SK-N-SH (cell line): ENCODE data around the gene SPA17. TPM values are rescaled to one million over a fixed set of nuclear protein-coding genes. Genes with fewer than 3 reads are reported as not detected.

Experiments used
- CTCF ChIA-PET: fragments of 300-600, 350-600 bp; formaldehyde crosslinking; extraction: SDS; loops from one replicate; lab custom pipeline; 2021; lab: Yijun Ruan, JAX
- POLR2A ChIA-PET: fragments of 350-600 bp; sonication (Branson Sonifier 250); formaldehyde crosslinking; extraction: SDS; loops from one replicate; lab custom pipeline; 2020; ENCODE audit warnings: antibody characterized with exemption, inconsistent platforms; lab: Yijun Ruan, JAX
- DNase-seq: peaks from one replicate; pipeline ENCODE4 v3.0.0; 2012
- H2AFZ ChIP-seq: fragments of 200-600 bp; sonication (generic); 2 replicates; pipeline ENCODE4 v1.8.1; 2016; ENCODE audit warnings: antibody characterized with exemption, mild to moderate bottlenecking, low read depth
- H3F3A ChIP-seq: fragments of 200-600 bp; sonication (generic); replicated peaks from 2 replicates; pipeline ENCODE3; 2016; ENCODE audit warnings: antibody characterized with exemption, mild to moderate bottlenecking; ENCODE audit not compliant: insufficient read depth
- H3K27ac ChIP-seq, 2 experiments: fragments of 200-500 bp in 1 of 2; fragments of 200-600 bp in 1 of 2; sonication (Bioruptor generic) in 1 of 2; sonication (generic), shearing (Covaris generic) in 1 of 2; 2 replicates each; pipeline versions ENCODE4 v1.5.1 to v1.6.1; 2014 to 2016; ENCODE audit warnings: low read depth in 2 of 2, inconsistent platforms in 1 of 2, low read length in 1 of 2, mild to moderate bottlenecking in 1 of 2, mixed read lengths in 1 of 2
- H3K27me3 ChIP-seq: fragments of 200-600 bp; sonication (generic), shearing (Covaris generic); 2 replicates; pipeline ENCODE4 v1.6.1; 2016; ENCODE audit warnings: mixed run types; ENCODE audit not compliant: insufficient read depth
- H3K36me3 ChIP-seq, 2 experiments: fragments of 200-500 bp in 1 of 2; fragments of 200-600 bp in 1 of 2; sonication (Bioruptor generic) in 1 of 2; sonication (generic) in 1 of 2; replicated peaks in 1 of 2; 2 replicates each; pipeline versions ENCODE3 to v1.5.1; 2014 to 2016; ENCODE audit warnings: low read length in 1 of 2, mild to moderate bottlenecking in 1 of 2; ENCODE audit not compliant: insufficient read depth in 2 of 2, control insufficient read depth in 1 of 2
- H3K4me1 ChIP-seq, 2 experiments: fragments of 200-500 bp in 1 of 2; fragments of 200-600 bp in 1 of 2; sonication (Bioruptor generic) in 1 of 2; sonication (generic), shearing (Covaris generic) in 1 of 2; 2 replicates each; pipeline versions ENCODE4 v1.5.1 to v1.6.1; 2014 to 2016; ENCODE audit warnings: low read depth in 1 of 2, low read length in 1 of 2, mixed run types in 1 of 2; ENCODE audit not compliant: insufficient read depth in 2 of 2, control insufficient read depth in 1 of 2
- H3K4me2 ChIP-seq: fragments of 200-600 bp; sonication (generic), shearing (Covaris generic); 2 replicates; pipeline ENCODE4 v1.6.1; 2017; ENCODE audit warnings: mixed run types
- H3K4me3 ChIP-seq, 2 experiments: fragments of 200-500 bp in 1 of 2; fragments of 200-600 bp in 1 of 2; sonication (Bioruptor generic) in 1 of 2; sonication (generic), shearing (Covaris generic) in 1 of 2; 2 replicates each; pipeline versions ENCODE4 v1.5.1 to v1.8.1; 2014 to 2016; ENCODE audit warnings: low read depth in 2 of 2, inconsistent platforms in 1 of 2, low read length in 1 of 2, mild to moderate bottlenecking in 1 of 2, mixed read lengths in 1 of 2, moderate library complexity in 1 of 2
- H3K79me2 ChIP-seq: fragments of 200-600 bp; sonication (generic); 2 replicates; pipeline ENCODE4 v1.8.1; 2017; ENCODE audit warnings: mild to moderate bottlenecking; ENCODE audit not compliant: insufficient read depth
- H3K9ac ChIP-seq: fragments of 200-600 bp; sonication (generic); 2 replicates; pipeline ENCODE4 v1.6.1; 2017; ENCODE audit warnings: mixed run types
- H3K9me2 ChIP-seq: fragments of 200-600 bp; sonication (generic); 2 replicates; pipeline ENCODE4 v1.6.1; 2017; ENCODE audit warnings: mixed run types
- H3K9me3 ChIP-seq: fragments of 200-600 bp; sonication (generic); 2 replicates; pipeline ENCODE4 v1.6.1; 2017; ENCODE audit warnings: mixed run types, mild to moderate bottlenecking, moderate library complexity
- H4K20me1 ChIP-seq: fragments of 200-600 bp; sonication (generic); 2 replicates; pipeline ENCODE4 v1.6.1; 2017; ENCODE audit warnings: mild to moderate bottlenecking, mixed run types; ENCODE audit not compliant: insufficient read depth
- CTCF ChIP-seq: fragments of 200-600 bp; sonication (generic); IDR thresholded peaks from 2 replicates; pipeline ENCODE4 v1.6.1; 2017; ENCODE audit warnings: antibody characterized with exemption, mild to moderate bottlenecking, moderate library complexity
- FOSL2 ChIP-seq: IDR thresholded peaks from 2 replicates; pipeline ENCODE4 v1.4.0; 2012; ENCODE audit warnings: low read depth, mild to moderate bottlenecking, moderate library complexity, borderline replicate concordance
- FOXJ3 ChIP-seq: sonication (generic); formaldehyde crosslinking; IDR thresholded peaks from 2 replicates; pipeline ENCODE4 v1.5.1; 2020; ENCODE audit warnings: mild to moderate bottlenecking, missing genetic modification reagents
- IRF3 ChIP-seq: fragments of 150-350 bp; IDR thresholded peaks from 2 replicates; pipeline ENCODE4 v1.6.1; 2016; ENCODE audit warnings: mild to moderate bottlenecking, low read depth, low read length
- JUND ChIP-seq: IDR thresholded peaks from 2 replicates; pipeline ENCODE4 v1.4.0; 2012
- MXI1 ChIP-seq: IDR thresholded peaks from 2 replicates; pipeline ENCODE4 v1.6.1; 2012; ENCODE audit warnings: mild to moderate bottlenecking, low read depth, low read length, improper control_type of control experiment
- NRF1 ChIP-seq: IDR thresholded peaks from 2 replicates; pipeline ENCODE4 v1.6.1; 2012; ENCODE audit warnings: low read depth, mild to moderate bottlenecking, low read length
- PBX3 ChIP-seq: IDR thresholded peaks from 2 replicates; pipeline ENCODE4; 2012
- RCOR1 ChIP-seq: fragments of 150-350 bp; IDR thresholded peaks from 2 replicates; pipeline ENCODE4 v1.6.1; 2017; ENCODE audit warnings: antibody characterized with exemption, low read length
- RXRA ChIP-seq: IDR thresholded peaks from 2 replicates; pipeline ENCODE4 v1.4.0; 2012; ENCODE audit warnings: low read depth, mild to moderate bottlenecking, borderline replicate concordance
- SIN3A ChIP-seq: IDR thresholded peaks from 2 replicates; pipeline ENCODE4 v1.6.1; 2012; ENCODE audit warnings: low read depth, mild to moderate bottlenecking, low read length, moderate library complexity, borderline replicate concordance
- TAF1 ChIP-seq: IDR thresholded peaks from 2 replicates; pipeline ENCODE4 v1.6.1; 2012; ENCODE audit warnings: low read depth, mild to moderate bottlenecking, low read length, moderate library complexity, borderline replicate concordance
- USF1 ChIP-seq: IDR thresholded peaks from 2 replicates; pipeline ENCODE4 v1.4.0; 2012; ENCODE audit warnings: low read depth, borderline replicate concordance
- USF2 ChIP-seq: fragments of 150-350 bp; IDR thresholded peaks from 2 replicates; pipeline ENCODE4 v1.6.1; 2017; ENCODE audit warnings: antibody characterized with exemption, low read length, low read depth, borderline replicate concordance
- whole genome bisulfite sequencing: methylation state at CpG from one replicate; pipeline ENCODE4 v1.1.6; 2017; ENCODE audit warnings: low lambda C conversion rate; 5-methylcytosine and 5-hydroxymethylcytosine counted together
- polyA plus RNA-seq, 3 experiments: library from polyadenylated mRNA; depleted of rRNA; stranded (reverse); fragments of >200 nt; gene quantifications; 2 replicates each; pipeline ENCODE4 v1.2.3, GENCODE V29; 2012

SPA17 gene
- polyA plus RNA-seq, 1 of the 3 experiments (the other 2 are of a cell fraction) = 7.7 TPM

- Histone ChIP-seq H3F3A (no peaks in the 10 kb centered on the region), H3K79me2 (no peaks in the 10 kb centered on the region), H2AFZ (no peak overlapping the region), H3K9ac (no peak overlapping the region), H3K9me2 (no peaks in the 10 kb centered on the region), H3K4me2 (no peak overlapping the region), H3K4me1 (peaks cover 11% of the 10 kb centered on the region in 2 experiments; a peak in 2 of 4 replicates), H3K36me3 (no peaks in the 10 kb centered on the region), H3K4me3 (no peak overlapping the region), H3K9me3 (no peaks in the 10 kb centered on the region), H3K27ac (no peak overlapping the region), H3K27me3 (no peaks in the 10 kb centered on the region), H4K20me1 (no peaks in the 10 kb centered on the region)
- ChIA-PET POLR2A (no interaction called here), CTCF (interaction anchor here (1.1 kb wide), 1 partner anchor 710 kb away, joined by 3 read pairs; no protein-coding TSS in a partner anchor)
- DNase-seq = no peak
- TF ChIP-seq FOXJ3 (CRISPR knock-in tag) (no peak), USF1 (no peak), USF2 (no peak), NRF1 (no peak), PBX3 (no peak), MXI1 (no peak), RCOR1 (no peak), FOSL2 (no peak), CTCF (no peak), RXRA (no peak), TAF1 (no peak), JUND (no peak), IRF3 (no peak), SIN3A (no peak)
- WGBS = 92% methylated on average over 3 of the region's 14 CpGs
These were observed 45.1 kb downstream of the SPA17 start for GRCh38 chr11:124718801-124719200.
